Stimulated activated CD4-positive, alpha-beta T cell treated with anti-CD3 and anti-CD28 coated beads, Interleukin-15, amount 100 ng/mL, for 24 hours (primary cell): ENCODE data around the gene PRKD3.

Source experiments
- DNase-seq: peaks from one replicate; pipeline ENCODE4 v3.0.0-alpha.2; 2020

Gene PRKD3

GRCh38 chr2:37324786-37325624, at the start of gene PRKD3:
Gene PRKD3, minus strand, starts transcription at chr2:37324833. Its CDS starts 8,309 bp downstream, at chr2:37316524.
- peak; percentile 59 for DNase-seq

- DNase-seq: no peak
Measured at GRCh38 chr2:37372000-37372399, 47.4 kb upstream of the PRKD3 start.

GRCh38 chr2:37370666-37371065, 46.0 kb upstream of the PRKD3 start:
- DNase-seq: no peak

GRCh38 chr2:37367984-37368383, 43.4 kb upstream of the PRKD3 start:
- DNase-seq: peak; percentile 32

GRCh38 chr2:37367310-37367709, 42.7 kb upstream of the PRKD3 start:
- DNase-seq: no peak

GRCh38 chr2:37366773-37367172, 42.1 kb upstream of the PRKD3 start:
- DNase-seq: peak; percentile 41

GRCh38 chr2:37365669-37366068, 41.0 kb upstream of the PRKD3 start:
- peak; percentile 20 for DNase-seq

- no peak for DNase-seq
Measured at GRCh38 chr2:37364351-37364750, 39.7 kb upstream of the PRKD3 start.

- DNase-seq: no peak
Measured at GRCh38 chr2:37361994-37362698, 37.5 kb upstream of the PRKD3 start.

GRCh38 chr2:37361216-37361815, 36.7 kb upstream of the PRKD3 start:
- no peak for DNase-seq

GRCh38 chr2:37358466-37358865, 33.8 kb upstream of the PRKD3 start:
- DNase-seq: no peak

GRCh38 chr2:37357530-37357929, 32.9 kb upstream of the PRKD3 start:
- DNase-seq: no peak

- DNase-seq: no peak
Measured at GRCh38 chr2:37357069-37357468, 32.4 kb upstream of the PRKD3 start.

GRCh38 chr2:37356299-37356698, 31.7 kb upstream of the PRKD3 start:
- no peak for DNase-seq

- DNase-seq: no peak
Measured at GRCh38 chr2:37355735-37356134, 31.1 kb upstream of the PRKD3 start.

GRCh38 chr2:37354531-37354930, 29.9 kb upstream of the PRKD3 start:
- no peak for DNase-seq

- DNase-seq: no peak
Measured at GRCh38 chr2:37350034-37350433, 25.4 kb upstream of the PRKD3 start.

- DNase-seq: no peak
Measured at GRCh38 chr2:37349231-37349860, 24.7 kb upstream of the PRKD3 start.

- DNase-seq: no peak
Measured at GRCh38 chr2:37348155-37348554, 23.5 kb upstream of the PRKD3 start.

GRCh38 chr2:37344453-37345361, 20.1 kb upstream of the PRKD3 start, which contains the start of gene QPCT:
Gene QPCT, plus strand, starts transcription at chr2:37344630. Its CDS starts 102 bp downstream, at chr2:37344732.
- DNase-seq: peak; percentile 71

GRCh38 chr2:37343537-37344434, 19.2 kb upstream of the PRKD3 start:
- DNase-seq: no peak
